DOHH2 (cell line): ENCODE results near the gene ADAMTSL1.

Source experiments
- H3F3A ChIP-seq: fragments of 200-600 bp; sonication (generic), shearing (Covaris generic); 2 replicates; pipeline ENCODE4 v1.6.0; 2016; ENCODE audit warnings: antibody characterized with exemption, mild to moderate bottlenecking; ENCODE audit not compliant: control insufficient read depth, insufficient read depth
- H3K27ac ChIP-seq: fragments of 200-600 bp; sonication (generic); 2 replicates; pipeline ENCODE4 v1.5.1; 2014; ENCODE audit warnings: low read depth, mild to moderate bottlenecking, low read length, moderate library complexity
- H3K27me3 ChIP-seq: fragments of 200-600 bp; sonication (generic); 2 replicates; pipeline ENCODE4 v1.6.1; 2014; ENCODE audit warnings: mild to moderate bottlenecking, low read length, mixed read lengths; ENCODE audit not compliant: control insufficient read depth
- H3K36me3 ChIP-seq: fragments of 200-600 bp; sonication (generic); 2 replicates; pipeline ENCODE4 v1.6.1; 2014; ENCODE audit warnings: mild to moderate bottlenecking, low read length, moderate library complexity, mixed read lengths; ENCODE audit not compliant: control insufficient read depth
- H3K4me1 ChIP-seq: fragments of 200-600 bp; sonication (generic); 2 replicates; pipeline ENCODE4 v1.6.1; 2014; ENCODE audit warnings: mild to moderate bottlenecking, low read length, mixed read lengths; ENCODE audit not compliant: control insufficient read depth
- H3K4me2 ChIP-seq: fragments of 200-600 bp; sonication (generic); 2 replicates; pipeline ENCODE4 v1.6.0; 2014; ENCODE audit warnings: mild to moderate bottlenecking, low read length, moderate library complexity
- H3K4me3 ChIP-seq: fragments of 200-600 bp; sonication (generic); 2 replicates; pipeline ENCODE4 v1.5.1; 2014; ENCODE audit warnings: mild to moderate bottlenecking, low read length, mixed read lengths
- H3K79me2 ChIP-seq: fragments of 200-600 bp; sonication (generic); 2 replicates; pipeline ENCODE4 v1.6.1; 2014; ENCODE audit warnings: mild to moderate bottlenecking, low read length, mixed read lengths; ENCODE audit not compliant: control insufficient read depth
- H3K9me2 ChIP-seq: fragments of 200-600 bp; sonication (generic); replicated peaks from 2 replicates; pipeline ENCODE4 v1.6.1; 2014; ENCODE audit warnings: mild to moderate bottlenecking, low read length, mixed read lengths; ENCODE audit not compliant: control insufficient read depth
- H3K9me3 ChIP-seq: fragments of 200-600 bp; sonication (generic); 2 replicates; pipeline ENCODE4 v1.6.1; 2014; ENCODE audit warnings: antibody characterized with exemption, low read length, mixed read lengths; ENCODE audit not compliant: control insufficient read depth, insufficient read depth
- H4K20me1 ChIP-seq: fragments of 200-600 bp; sonication (generic); 2 replicates; pipeline ENCODE4 v1.6.0; 2014; ENCODE audit warnings: low read depth, mild to moderate bottlenecking, antibody characterized with exemption, low read length, moderate library complexity; ENCODE audit not compliant: control insufficient read depth, insufficient read depth
- EZH2phosphoT487 ChIP-seq: fragments of 200-600 bp; sonication (generic); IDR thresholded peaks from 2 replicates; pipeline ENCODE4 v1.6.1; 2017; ENCODE audit warnings: borderline replicate concordance, mild to moderate bottlenecking, antibody characterized with exemption, low read length, moderate library complexity, mixed read lengths
- TF ChIP-seq, protein P1 (sequence below): fragments of 200-600 bp; sonication (generic); IDR thresholded peaks from one replicate; pipeline ENCODE4 v1.5.1; 2014; ENCODE audit warnings: antibody characterized with exemption, mild to moderate bottlenecking, low read depth, low read length; ENCODE audit not compliant: poor library complexity, severe bottlenecking

Gene ADAMTSL1

GRCh38 chr9:18939943-18940342 lies 466.0 kb downstream of the ADAMTSL1 start:
- Histone ChIP-seq H3K27ac (no peak overlapping the region), H3K9me3 (no peaks in the 10 kb centered on the region), H3K27me3 (no peaks in the 10 kb centered on the region), H3K4me1 (no peaks in the 10 kb centered on the region), H3F3A (no peaks in the 10 kb centered on the region), H3K4me2 (no peak overlapping the region), H4K20me1 (no peaks in the 10 kb centered on the region), H3K9me2 (no peaks in the 10 kb centered on the region), H3K79me2 (no peaks in the 10 kb centered on the region), H3K4me3 (no peak overlapping the region), H3K36me3 (no peaks in the 10 kb centered on the region)
- no peak for TF ChIP-seq EZH2phosphoT487
- TF ChIP-seq, protein P1, sequence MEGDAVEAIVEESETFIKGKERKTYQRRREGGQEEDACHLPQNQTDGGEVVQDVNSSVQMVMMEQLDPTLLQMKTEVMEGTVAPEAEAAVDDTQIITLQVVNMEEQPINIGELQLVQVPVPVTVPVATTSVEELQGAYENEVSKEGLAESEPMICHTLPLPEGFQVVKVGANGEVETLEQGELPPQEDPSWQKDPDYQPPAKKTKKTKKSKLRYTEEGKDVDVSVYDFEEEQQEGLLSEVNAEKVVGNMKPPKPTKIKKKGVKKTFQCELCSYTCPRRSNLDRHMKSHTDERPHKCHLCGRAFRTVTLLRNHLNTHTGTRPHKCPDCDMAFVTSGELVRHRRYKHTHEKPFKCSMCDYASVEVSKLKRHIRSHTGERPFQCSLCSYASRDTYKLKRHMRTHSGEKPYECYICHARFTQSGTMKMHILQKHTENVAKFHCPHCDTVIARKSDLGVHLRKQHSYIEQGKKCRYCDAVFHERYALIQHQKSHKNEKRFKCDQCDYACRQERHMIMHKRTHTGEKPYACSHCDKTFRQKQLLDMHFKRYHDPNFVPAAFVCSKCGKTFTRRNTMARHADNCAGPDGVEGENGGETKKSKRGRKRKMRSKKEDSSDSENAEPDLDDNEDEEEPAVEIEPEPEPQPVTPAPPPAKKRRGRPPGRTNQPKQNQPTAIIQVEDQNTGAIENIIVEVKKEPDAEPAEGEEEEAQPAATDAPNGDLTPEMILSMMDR, result no peak

- Histone ChIP-seq H3K4me2 (no peak overlapping the region), H3K4me3 (no peak overlapping the region), H3K79me2 (no peaks in the 10 kb centered on the region), H3K27ac (no peak overlapping the region), H4K20me1 (no peaks in the 10 kb centered on the region), H3K9me2 (no peaks in the 10 kb centered on the region), H3K4me1 (no peaks in the 10 kb centered on the region), H3K36me3 (no peaks in the 10 kb centered on the region), H3F3A (no peaks in the 10 kb centered on the region), H3K9me3 (no peaks in the 10 kb centered on the region), H3K27me3 (peaks cover 4% of the 10 kb centered on the region; the same call in 1 of the 2 replicates)
- TF ChIP-seq, protein P1, result no peak
- TF ChIP-seq EZH2phosphoT487, result no peak
These were observed 467.2 kb downstream of the ADAMTSL1 start for GRCh38 chr9:18941060-18941740.

DNA sequence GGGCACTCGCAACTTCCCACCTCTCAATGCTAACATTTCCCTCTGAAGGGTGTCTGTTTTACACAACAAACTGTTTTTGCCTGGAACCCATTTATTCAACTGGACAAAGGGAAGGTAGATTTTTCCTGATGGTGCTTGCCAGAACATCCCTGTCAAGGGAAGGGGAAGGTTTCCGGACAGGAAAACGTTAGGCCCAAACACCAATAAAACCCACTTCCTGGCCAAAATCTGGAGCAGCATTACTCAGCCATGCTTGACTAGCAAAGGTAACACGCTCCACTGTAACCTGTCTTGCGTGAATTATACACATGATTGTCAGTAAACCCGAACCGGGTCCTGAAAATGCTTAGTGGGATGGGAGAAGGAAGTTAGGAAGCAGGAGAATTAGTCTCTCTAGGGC lies 468.8 kb downstream of the ADAMTSL1 start:
- no peaks in the 10 kb centered on the region for H3K79me2 ChIP-seq
- no peaks in the 10 kb centered on the region for H3F3A ChIP-seq
- no peaks in the 10 kb centered on the region for H3K9me2 ChIP-seq
- H3K27me3 ChIP-seq, result peaks cover 4% of the 10 kb centered on the region; the same call in 1 of the 2 replicates
- H3K27ac ChIP-seq, result no peak overlapping the region
- H3K9me3 ChIP-seq, result no peaks in the 10 kb centered on the region
- no peak overlapping the region for H3K4me2 ChIP-seq
- TF ChIP-seq, protein P1, result no peak
- no peak for TF ChIP-seq EZH2phosphoT487
- H3K36me3 ChIP-seq, result no peaks in the 10 kb centered on the region
- no peaks in the 10 kb centered on the region for H3K4me1 ChIP-seq
- H4K20me1 ChIP-seq, result no peaks in the 10 kb centered on the region
- no peak overlapping the region for H3K4me3 ChIP-seq
